Measurements from ENCODE around the gene NOTCH3. TPM values are rescaled to one million over a fixed set of nuclear protein-coding genes. Genes with fewer than 3 reads are reported as not detected.

Gene NOTCH3
- total and polyA plus RNA-seq, 2 of the 8 experiments (the other 6 are each of a cell fraction or from before 2014, with no cell fraction given), result 37.5 to 107 TPM

DNA sequence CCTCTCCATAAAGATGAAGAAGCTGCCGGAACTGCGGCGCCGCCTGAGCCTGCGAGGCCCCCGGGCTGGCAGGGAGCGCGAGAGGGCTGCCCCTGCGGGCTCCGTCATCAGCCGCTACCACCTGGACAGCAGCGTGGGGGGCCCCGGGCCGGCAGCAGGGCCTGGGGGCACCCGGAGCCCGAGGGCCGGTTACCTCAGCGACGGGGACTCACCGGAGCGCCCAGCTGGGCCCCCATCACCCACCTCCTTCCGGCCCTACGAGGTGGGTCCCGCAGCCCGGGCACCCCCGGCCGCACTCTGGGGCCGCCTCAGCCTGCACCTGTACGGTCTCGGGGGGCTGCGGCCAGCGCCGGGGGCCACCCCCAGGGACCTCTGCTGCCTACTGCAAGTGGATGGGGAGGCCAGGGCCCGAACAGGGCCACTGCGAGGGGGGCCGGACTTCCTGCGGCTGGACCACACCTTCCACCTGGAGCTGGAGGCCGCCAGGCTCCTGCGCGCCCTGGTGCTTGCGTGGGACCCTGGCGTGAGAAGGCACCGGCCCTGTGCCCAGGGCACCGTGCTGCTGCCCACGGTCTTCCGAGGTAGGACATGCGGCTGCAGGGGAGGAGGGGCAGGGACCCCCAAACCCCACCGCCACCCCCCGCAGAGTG, 90.9 kb downstream of the NOTCH3 start:
- peaks cover 0 to under 1% of the 10 kb centered on the region in 2 experiments; a peak in 2 of 4 replicates for H3K9me3 ChIP-seq (ENCODE audit: insufficient read depth in 2 of 2, low read depth in 1 of 2, low read length in 1 of 2)
- H3K79me2 ChIP-seq (ENCODE audit: control insufficient read depth in 1 of 2, insufficient read depth in 2 of 2, low read length in 2 of 2), result peaks cover 0 to 11% of the 10 kb centered on the region in 2 experiments; a peak in 2 of 4 replicates
- no peaks in the 10 kb centered on the region for H3K27me3 ChIP-seq (replicated peaks in 1 of 4; ENCODE audit: control insufficient read depth in 3 of 4, extremely low read depth in 1 of 4, insufficient read depth in 3 of 4, low read length in 3 of 4)
- no peak overlapping the region for H3K56ac ChIP-seq (replicated peaks; ENCODE audit: insufficient read length, low read depth, low read length)
- no peak overlapping the region for H2BK20ac ChIP-seq (ENCODE audit: low read length)
- H3K4me3 ChIP-seq (ENCODE audit: extremely low read depth in 1 of 4, insufficient read depth in 2 of 4, low read depth in 3 of 4, low read length in 4 of 4), result no peak overlapping the region
- no peak overlapping the region for H4K91ac ChIP-seq (replicated peaks; ENCODE audit: insufficient read length, low read length)
- no peak overlapping the region for H2BK5ac ChIP-seq (ENCODE audit: low read depth, low read length)
- WGBS, 2 experiments (ENCODE audit: extremely low coverage in 1 of 2, insufficient coverage in 1 of 2, insufficient read length in 1 of 2, insufficient replicate concordance in 2 of 2, low coverage in 1 of 2, low lambda C conversion rate in 2 of 2, missing lambda C conversion rate in 1 of 2), result 96% methylated on average over 31 of the region's 49 CpGs; no CpG with 5 or more reads in 1 of the 2 experiments
- no peaks in the 10 kb centered on the region; the same call in 1 of the 2 replicates for H3K79me1 ChIP-seq (ENCODE audit: low read depth, low read length)
- no peak overlapping the region for H3K23ac ChIP-seq (ENCODE audit: insufficient read length)
- no peak overlapping the region for H2BK120ac ChIP-seq (replicated peaks; ENCODE audit: low read depth, low read length)
- H4K8ac ChIP-seq (ENCODE audit: extremely low read depth, insufficient read depth, low read length), result no peak overlapping the region
- no peak overlapping the region for H2BK15ac ChIP-seq (ENCODE audit: low read length)
- CTCF ChIA-PET (ENCODE audit: partially characterized antibody), result interaction anchor here (1.1 to 4.5 kb wide), 4 partner anchors 9 to 68 kb away, joined by 3 to 37 read pairs (median 9); no protein-coding TSS in a partner anchor
- H3K14ac ChIP-seq (ENCODE audit: insufficient read length), result no peak overlapping the region
- no peak overlapping the region for H3K18ac ChIP-seq (ENCODE audit: extremely low read depth, low read length)
- no peak overlapping the region for H4K5ac ChIP-seq (ENCODE audit: insufficient read length, low read depth, low read length)
- H3K4me2 ChIP-seq (ENCODE audit: insufficient read depth in 1 of 2, low read depth in 2 of 2, low read length in 2 of 2), result no peak overlapping the region
- peaks cover 0 to 7% of the 10 kb centered on the region in 2 experiments for H4K20me1 ChIP-seq (replicated peaks in 1 of 2; ENCODE audit: control insufficient read depth in 1 of 2, insufficient read depth in 2 of 2, low read length in 2 of 2)
- DNase-seq (ENCODE audit: low read depth in 1 of 2, low spot score in 2 of 2) (no peak), FAIRE-seq (no peak)
- peaks cover 13% of the 10 kb centered on the region for H3K23me2 ChIP-seq (ENCODE audit: low read depth, low read length)
- POLR2A ChIA-PET (ENCODE audit: partially characterized antibody), result interaction anchor here (1.1 to 7.9 kb wide), 3 partner anchors 8 to 48 kb away, joined by 6 to 67 read pairs (median 52); a partner anchor contains a TSS
- no peak overlapping the region for H2AK5ac ChIP-seq (ENCODE audit: low read depth, low read length)
- H3K4ac ChIP-seq (replicated peaks; ENCODE audit: insufficient read length, low read depth, low read length), result no peak overlapping the region
- no peak overlapping the region for H2AFZ ChIP-seq (ENCODE audit: low read length)
- no peak overlapping the region for H2BK12ac ChIP-seq (ENCODE audit: low read depth, low read length)
- peaks cover 15 to 50% (median 36%) of the 10 kb centered on the region in 4 experiments for H3K36me3 ChIP-seq (ENCODE audit: control insufficient read depth in 2 of 4, insufficient read depth in 4 of 4, low read length in 3 of 4)
- H3K27ac ChIP-seq (ENCODE audit: low read depth, low read length), result no peak overlapping the region
- H3K9ac ChIP-seq (replicated peaks in 1 of 4; ENCODE audit: extremely low read depth in 1 of 4, low read depth in 3 of 4, low read length in 3 of 4), result no peak overlapping the region
- H3K4me1 ChIP-seq (replicated peaks in 1 of 4; ENCODE audit: control insufficient read depth in 3 of 4, insufficient read depth in 4 of 4, low read length in 3 of 4), result peaks cover 4 to 10% (median 6%) of the 10 kb centered on the region in 4 experiments

Data from H1 (cell line).